Kidney (tissue), 14 donors: ENCODE data around the gene DDX60. TPM values are rescaled to one million over a fixed set of nuclear protein-coding genes. Genes with fewer than 3 reads are reported as not detected.

Experiments
- DNase-seq, 5 donors: peaks; one replicate each; pipeline ENCODE4 v3.0.0-alpha.2; 2013 to 2020
- FAIRE-seq: peaks from 2 replicates; lab custom pipeline; 2012; peaks lifted over from hg19 to GRCh38; lab: Jason Lieb, UNC
- H3K27ac ChIP-seq, 2 donors: one replicate each; pipeline ENCODE4 v1.7.0; 2013; ENCODE audit warnings: low read depth in 2 of 2, low read length in 2 of 2, inconsistent platforms in 1 of 2
- H3K27me3 ChIP-seq: one replicate; pipeline ENCODE4 v1.7.1; 2013; ENCODE audit warnings: low read length, inconsistent platforms; ENCODE audit not compliant: control insufficient read depth, insufficient read depth
- H3K36me3 ChIP-seq, 3 donors: one replicate each; pipeline versions ENCODE4 v1.7.0 to v1.7.1; 2013; ENCODE audit warnings: low read length in 3 of 3, control low read depth in 1 of 3, inconsistent platforms in 1 of 3; ENCODE audit not compliant: insufficient read depth in 3 of 3, control insufficient read depth in 2 of 3
- H3K4me1 ChIP-seq, 3 donors: one replicate each; pipeline versions ENCODE4 v1.7.0 to v1.7.1; 2013; ENCODE audit warnings: low read length in 3 of 3, inconsistent platforms in 1 of 3, low read depth in 1 of 3; ENCODE audit not compliant: control insufficient read depth in 2 of 3, insufficient read depth in 2 of 3
- H3K4me3 ChIP-seq, 3 donors: one replicate each; pipeline versions ENCODE4 v1.7.0 to v1.8.1; 2013; ENCODE audit warnings: low read length in 3 of 3, control low read depth in 1 of 3, inconsistent platforms in 1 of 3
- H3K9ac ChIP-seq, 3 donors: one replicate each; pipeline versions ENCODE4 v1.7.0 to v1.7.1; 2013; ENCODE audit warnings: low read length in 3 of 3, control low read depth in 1 of 3, inconsistent platforms in 1 of 3
- H3K9me3 ChIP-seq, 3 donors: one replicate each; pipeline versions ENCODE4 v1.7.0 to v1.7.1; 2013; ENCODE audit warnings: low read length in 3 of 3, control low read depth in 1 of 3, inconsistent platforms in 1 of 3; ENCODE audit not compliant: control insufficient read depth in 2 of 3, insufficient read depth in 1 of 3
- intact Hi-C: fragments of 100-400 bp; cut with DNase I; formaldehyde crosslinking; loops from one replicate; pipeline ENCODE4 v1.11.1; 2022
- polyA plus RNA-seq: library from polyadenylated mRNA; stranded (reverse); fragments of 350-450 nt; fragmentation: Illumina TruSeq; extraction: RNeasy Lipid Tissue Mini Kit (QIAGEN cat#74804); gene quantifications from one replicate; pipeline ENCODE4 v1.2.3, GENCODE V29; 2014; ENCODE audit warnings: low read depth, low replicate concordance; ENCODE audit not compliant: insufficient read depth
- total RNA-seq: library from RNA; stranded (reverse); fragmentation: NEBNext Ultra II Directional; extraction: Animal tissue kit (Norgen Biotek cat#: 25700); gene quantifications from one replicate; pipeline ENCODE4 v1.2.1, GENCODE V29; 2021
- TF ChIP-seq, protein P1 (sequence below): IDR thresholded peaks from 3 replicates; pipeline ENCODE4 v1.5.1; 2012; ENCODE audit warnings: mild to moderate bottlenecking, moderate library complexity, borderline replicate concordance; ENCODE audit not compliant: insufficient read depth; ENCODE audit errors: extremely low read depth
- donor health status: control.
- donor health status: control.
- donor health status: control.
- donor health status: control.
- donor health status: control.
- donor health status: DM: yes; HTN: yes; CAD: no.
- donor health status: Normal renal cell carcinoma (clear cell type).

The DDX60 gene
- total and polyA plus RNA-seq, 2 donors from 2014 or later = 6.4 to 31.6 TPM

DNA sequence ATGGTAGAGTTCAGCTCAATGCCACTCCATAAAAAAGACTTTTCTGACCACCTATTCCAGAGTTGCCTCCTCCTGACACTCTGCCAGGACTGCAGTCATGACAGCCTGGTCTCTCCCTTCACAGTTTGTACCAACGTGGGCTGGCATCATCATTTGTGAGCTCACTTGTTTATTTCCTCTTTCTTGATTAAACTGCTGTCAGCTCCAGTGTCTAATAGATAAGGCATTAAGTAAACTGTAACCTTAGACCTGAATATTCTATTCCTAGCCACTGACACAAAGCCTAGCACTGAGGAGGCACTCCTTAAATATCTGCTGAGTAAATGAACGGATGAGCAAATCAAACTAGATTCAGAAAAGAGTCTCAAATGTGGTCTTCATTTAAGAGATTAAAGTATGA, 48.7 kb downstream of the DDX60 start:
- no peak overlapping the region for H3K4me3 ChIP-seq
- no peak overlapping the region for H3K9ac ChIP-seq
- H3K27me3 ChIP-seq = no peaks in the 10 kb centered on the region
- FAIRE-seq = no peak
- no peak for DNase-seq
- no peaks in the 10 kb centered on the region for H3K9me3 ChIP-seq
- TF ChIP-seq, protein P1, sequence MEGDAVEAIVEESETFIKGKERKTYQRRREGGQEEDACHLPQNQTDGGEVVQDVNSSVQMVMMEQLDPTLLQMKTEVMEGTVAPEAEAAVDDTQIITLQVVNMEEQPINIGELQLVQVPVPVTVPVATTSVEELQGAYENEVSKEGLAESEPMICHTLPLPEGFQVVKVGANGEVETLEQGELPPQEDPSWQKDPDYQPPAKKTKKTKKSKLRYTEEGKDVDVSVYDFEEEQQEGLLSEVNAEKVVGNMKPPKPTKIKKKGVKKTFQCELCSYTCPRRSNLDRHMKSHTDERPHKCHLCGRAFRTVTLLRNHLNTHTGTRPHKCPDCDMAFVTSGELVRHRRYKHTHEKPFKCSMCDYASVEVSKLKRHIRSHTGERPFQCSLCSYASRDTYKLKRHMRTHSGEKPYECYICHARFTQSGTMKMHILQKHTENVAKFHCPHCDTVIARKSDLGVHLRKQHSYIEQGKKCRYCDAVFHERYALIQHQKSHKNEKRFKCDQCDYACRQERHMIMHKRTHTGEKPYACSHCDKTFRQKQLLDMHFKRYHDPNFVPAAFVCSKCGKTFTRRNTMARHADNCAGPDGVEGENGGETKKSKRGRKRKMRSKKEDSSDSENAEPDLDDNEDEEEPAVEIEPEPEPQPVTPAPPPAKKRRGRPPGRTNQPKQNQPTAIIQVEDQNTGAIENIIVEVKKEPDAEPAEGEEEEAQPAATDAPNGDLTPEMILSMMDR = no peak
- intact Hi-C loops = no loop called here
- peaks cover 0 to 14% (median 11%) of the 10 kb centered on the region in 3 donors for H3K36me3 ChIP-seq
- H3K27ac ChIP-seq = no peak overlapping the region
- H3K4me1 ChIP-seq = no peaks in the 10 kb centered on the region

DNA sequence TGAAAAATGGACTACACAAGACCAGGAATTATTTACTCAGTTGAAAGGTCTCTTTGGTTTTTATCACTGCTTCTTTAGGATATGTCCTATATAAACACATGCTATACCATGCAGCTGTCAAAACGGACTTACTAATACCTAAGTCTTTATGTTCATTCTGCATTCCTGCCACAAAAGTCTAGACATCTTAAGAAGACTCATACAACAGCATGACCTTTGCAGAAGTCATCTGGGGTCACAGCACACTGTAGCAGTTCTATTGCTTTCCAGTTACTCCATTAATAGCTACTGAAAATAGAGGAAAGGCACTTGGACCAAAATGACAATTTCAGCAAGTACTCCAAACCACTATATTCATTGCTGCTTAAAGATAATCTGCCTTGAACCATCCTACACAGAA, 53.2 kb downstream of the DDX60 start:
- Histone ChIP-seq H3K27ac (no peak overlapping the region), H3K9me3 (no peaks in the 10 kb centered on the region), H3K27me3 (no peaks in the 10 kb centered on the region), H3K9ac (no peak overlapping the region), H3K4me3 (no peak overlapping the region), H3K4me1 (no peaks in the 10 kb centered on the region), H3K36me3 (peaks cover 0 to 2% (median 2%) of the 10 kb centered on the region in 3 donors)
- FAIRE-seq = no peak
- DNase-seq = no peak
- intact Hi-C loops = no loop called here
- TF ChIP-seq, protein P1 = no peak

DNA sequence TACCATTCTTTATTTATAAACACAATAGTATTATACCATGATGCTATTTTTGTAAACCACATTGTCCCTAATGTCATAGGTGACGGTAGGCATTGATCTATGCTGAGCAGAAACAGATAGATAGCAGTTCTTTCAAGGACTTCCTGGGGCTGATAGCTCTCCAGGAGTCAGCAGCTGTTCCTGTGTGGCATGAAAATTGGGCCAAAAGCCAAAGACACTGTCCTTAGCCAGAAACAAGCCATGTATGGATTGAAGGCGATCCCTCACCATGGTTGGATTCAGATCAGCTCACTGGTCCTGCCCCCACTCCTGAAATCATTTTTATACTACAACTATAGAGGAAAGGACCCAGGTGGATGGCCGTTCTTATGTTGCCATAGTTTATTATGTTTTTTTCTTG, 53.6 kb downstream of the DDX60 start:
- no peaks in the 10 kb centered on the region for H3K4me1 ChIP-seq
- no peak for DNase-seq
- TF ChIP-seq, protein P1 = no peak
- no peak overlapping the region for H3K27ac ChIP-seq
- peaks cover 0 to 4% (median 3%) of the 10 kb centered on the region in 3 donors for H3K36me3 ChIP-seq
- H3K4me3 ChIP-seq = no peak overlapping the region
- H3K27me3 ChIP-seq = no peaks in the 10 kb centered on the region
- no peak overlapping the region for H3K9ac ChIP-seq
- intact Hi-C loops = no loop called here
- H3K9me3 ChIP-seq = no peaks in the 10 kb centered on the region
- FAIRE-seq = no peak

GRCh38 chr4:168263039-168263438, 55.5 kb downstream of the DDX60 start:
- Histone ChIP-seq H3K27me3 (no peaks in the 10 kb centered on the region), H3K27ac (no peak overlapping the region), H3K4me3 (no peak overlapping the region), H3K9me3 (no peaks in the 10 kb centered on the region), H3K36me3 (peaks cover 0 to 4% (median 3%) of the 10 kb centered on the region in 3 donors), H3K9ac (no peak overlapping the region), H3K4me1 (no peaks in the 10 kb centered on the region)
- FAIRE-seq (no peak), DNase-seq (no peak)
- TF ChIP-seq, protein P1 = no peak
- intact Hi-C loops = no loop called here
